Stimulated activated CD4-positive, alpha-beta T cell treated with anti-CD3 and anti-CD28 coated beads, TNF-alpha, amount 100 ng/mL, for 4 hours (primary cell): Measurements from ENCODE around the gene TRAPPC2L.

ENCODE experiments used
- DNase-seq, 3 experiments: peaks; one replicate each; pipeline ENCODE4 v3.0.0-alpha.2; 2020; ENCODE audit warnings: low read depth in 3 of 3

TRAPPC2L gene

GRCh38 chr16:88856828-88857727 lies at the start of gene TRAPPC2L, which contains the start of gene GALNS:
Gene TRAPPC2L (plus strand): TSS chr16:88857127. CDS start chr16:88857151, 24 bp downstream.
Gene GALNS (minus strand): TSS chr16:88856947. CDS start chr16:88856877, 70 bp downstream.
- peak; percentile 98 to 99 (median 99) for DNase-seq

- no peak for DNase-seq
These were observed 49.7 kb upstream of the TRAPPC2L start for GRCh38 chr16:88807142-88807625.

- DNase-seq = no peak
These were observed 49.1 kb upstream of the TRAPPC2L start for GRCh38 chr16:88807626-88808453.

GRCh38 chr16:88809068-88809675 lies 47.8 kb upstream of the TRAPPC2L start:
- DNase-seq = no peak

- DNase-seq = no peak
These were observed 47.2 kb upstream of the TRAPPC2L start for GRCh38 chr16:88809676-88810165.

- DNase-seq = no peak
These were observed 46.6 kb upstream of the TRAPPC2L start for GRCh38 chr16:88810166-88810911.

- peak in 2 of 3 experiments; percentile 48 to 54 for DNase-seq
These were observed 45.8 kb upstream of the TRAPPC2L start for GRCh38 chr16:88810912-88811768.

GRCh38 chr16:88811769-88812512 lies 45.0 kb upstream of the TRAPPC2L start, which contains the start of gene APRT:
Gene APRT (minus strand): TSS chr16:88811928. CDS start chr16:88811899, 29 bp downstream.
- DNase-seq = peak; percentile 94 to 99 (median 96)

GRCh38 chr16:88812513-88813268 lies 44.2 kb upstream of the TRAPPC2L start:
- DNase-seq = no peak

GRCh38 chr16:88813269-88814143 lies 43.4 kb upstream of the TRAPPC2L start:
- no peak for DNase-seq

- DNase-seq = no peak
These were observed 42.8 kb upstream of the TRAPPC2L start for GRCh38 chr16:88814144-88814502.

GRCh38 chr16:88815227-88815626 lies 41.7 kb upstream of the TRAPPC2L start:
- DNase-seq = no peak

- peak in 1 of 3 experiments; percentile 25 for DNase-seq
These were observed 40.9 kb upstream of the TRAPPC2L start for GRCh38 chr16:88815901-88816589.

- DNase-seq = no peak
These were observed 40.0 kb upstream of the TRAPPC2L start for GRCh38 chr16:88816736-88817535.

GRCh38 chr16:88817785-88818574 lies 38.9 kb upstream of the TRAPPC2L start:
- no peak for DNase-seq
